ENCODE results near the gene E2F4.

The E2F4 gene

GRCh38 chr16:67177743-67178699 lies 13.9 kb upstream of the E2F4 start:
- DNase-seq: peak; percentile 39

DNA sequence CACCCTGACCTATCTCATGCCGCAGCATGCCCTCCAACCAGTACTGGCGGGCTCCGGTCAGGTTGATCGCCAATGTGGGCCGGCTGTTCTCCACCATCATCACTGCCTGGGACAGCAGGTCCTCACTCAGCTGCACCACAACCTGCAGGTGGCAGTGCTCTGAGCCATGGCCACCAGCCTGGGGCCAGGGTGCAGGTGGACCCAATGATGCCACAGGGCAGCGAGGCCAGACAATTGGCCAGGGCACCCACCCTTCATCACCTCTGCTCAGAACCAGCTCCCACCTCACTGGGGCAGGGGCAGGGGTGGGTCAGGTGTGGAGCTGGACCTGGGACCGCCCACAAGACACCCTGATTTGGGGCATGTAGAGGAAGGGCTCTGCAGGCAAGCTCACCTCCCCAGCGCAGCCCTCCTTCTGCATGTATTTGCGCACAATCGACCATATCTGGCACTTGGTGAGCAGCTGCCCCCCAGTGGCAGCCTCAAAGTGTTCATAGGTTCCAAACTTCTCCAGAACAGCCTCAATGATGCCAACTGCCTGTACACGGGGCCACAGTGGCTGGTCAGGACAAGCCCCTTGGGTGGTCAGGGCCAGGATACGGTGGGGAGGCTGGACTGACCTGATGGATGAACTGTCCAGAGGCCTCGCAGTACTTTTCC lies 12.4 kb upstream of the E2F4 start:
- DNase-seq: peak; percentile 22

DNA sequence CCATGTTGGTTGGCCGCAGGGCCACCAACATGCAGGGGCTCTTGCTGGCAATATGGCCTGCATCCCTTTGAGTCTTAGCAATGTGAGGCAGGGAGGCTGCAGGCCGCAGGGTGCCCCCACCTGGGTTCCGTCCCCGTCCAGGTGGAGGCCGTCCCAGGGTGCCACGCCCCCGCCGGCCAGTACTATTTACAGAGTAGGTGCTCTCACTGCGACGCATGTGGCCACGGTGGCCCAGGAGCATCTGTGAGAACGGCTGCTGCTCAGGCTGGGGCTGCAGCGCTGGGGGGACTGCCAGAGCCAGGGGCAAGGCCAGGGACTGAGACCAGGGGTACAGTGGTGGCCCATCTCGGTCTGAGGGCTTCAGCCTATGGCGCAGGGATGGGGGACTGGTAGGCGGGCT lies 11.8 kb upstream of the E2F4 start:
- no peak for DNase-seq

GRCh38 chr16:67181346-67181745 lies 10.6 kb upstream of the E2F4 start:
- no peak for DNase-seq

- no peak for DNase-seq
Observed at GRCh38 chr16:67182288-67182687, 9.7 kb upstream of the E2F4 start.

DNA sequence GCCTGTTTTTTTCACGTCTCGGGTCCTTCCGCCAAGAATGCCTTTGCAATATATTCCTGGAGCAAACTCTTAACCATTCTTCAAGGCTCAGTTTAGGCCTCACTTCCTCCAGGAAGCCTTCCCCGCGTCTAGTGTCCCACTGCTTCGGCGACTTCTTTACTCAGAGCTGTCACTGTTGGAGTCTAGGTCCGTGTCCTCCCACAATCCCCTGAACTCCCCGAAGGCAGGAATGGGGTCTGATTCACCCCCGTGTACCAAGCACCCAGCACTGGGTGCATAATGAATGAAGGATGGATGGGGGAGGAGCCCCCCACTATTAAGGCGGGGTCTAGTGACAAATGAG lies 8.7 kb upstream of the E2F4 start:
- DNase-seq: no peak

- peak; percentile 97 for DNase-seq
Observed at GRCh38 chr16:67183627-67184452, 8.1 kb upstream of the E2F4 start, which contains the start of gene MATCAP1. MATCAP1 (minus strand) TSS chr16:67183963; CDS start chr16:67180610, 3,353 bp downstream.

GRCh38 chr16:67184453-67184994 lies 7.4 kb upstream of the E2F4 start:
- no peak for DNase-seq

DNA sequence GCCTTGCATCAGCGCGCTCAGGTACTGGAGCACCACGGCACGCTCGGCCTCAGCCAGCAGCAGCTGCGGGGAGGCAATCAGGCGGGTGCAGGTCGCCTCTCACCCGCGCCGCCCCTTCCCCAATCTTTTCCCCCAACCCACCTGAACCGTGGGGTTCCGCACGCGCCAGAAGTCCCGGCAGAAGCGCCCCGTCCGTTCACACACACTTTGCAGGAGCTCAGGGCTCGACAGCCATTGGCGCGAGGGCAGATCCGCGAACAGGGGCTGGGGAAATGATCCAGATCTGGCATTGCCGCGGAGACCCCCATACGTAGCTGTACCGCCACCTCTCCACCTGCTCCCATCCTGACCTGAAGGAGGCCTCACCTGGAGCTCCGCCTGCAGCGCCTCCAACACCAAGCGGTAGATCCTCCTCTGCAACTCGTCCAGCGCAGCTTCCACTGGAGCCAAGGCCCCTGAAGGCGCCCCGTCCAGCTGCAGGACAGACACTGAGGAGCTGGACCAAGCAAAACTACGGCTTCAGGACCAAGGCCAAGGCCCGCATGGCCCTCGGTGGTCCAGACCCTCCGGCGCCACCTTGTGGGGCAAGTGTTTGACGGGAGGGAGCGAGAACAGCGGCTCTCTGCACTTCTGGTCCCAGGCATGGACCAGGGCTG lies 6.8 kb upstream of the E2F4 start:
- DNase-seq: peak; percentile 94

- no peak for DNase-seq
Observed at GRCh38 chr16:67185651-67186134, 6.3 kb upstream of the E2F4 start.

DNA sequence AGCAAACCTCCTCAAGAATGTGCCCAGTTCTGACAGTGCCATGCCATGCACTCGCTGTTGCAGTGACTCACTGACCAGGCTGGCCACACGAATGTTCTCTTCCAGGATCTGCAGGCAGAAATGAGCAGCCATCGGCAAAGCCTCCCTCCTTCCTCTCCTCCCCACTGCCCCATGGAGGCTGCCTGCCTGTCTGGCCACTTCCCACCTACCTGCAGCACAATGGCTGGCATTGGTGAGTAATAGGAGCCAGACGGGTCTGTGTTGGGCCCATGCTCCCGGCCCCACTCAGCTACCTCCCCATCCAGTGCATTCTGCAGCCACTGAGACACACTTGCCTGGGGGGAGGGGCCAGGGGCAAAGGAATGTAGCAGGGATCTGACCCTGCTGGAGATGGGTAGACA lies 5.4 kb upstream of the E2F4 start:
- DNase-seq: no peak

GRCh38 chr16:67187175-67187890 lies 4.6 kb upstream of the E2F4 start:
- no peak for DNase-seq

GRCh38 chr16:67188323-67188722 lies 3.6 kb upstream of the E2F4 start:
- DNase-seq: no peak

DNA sequence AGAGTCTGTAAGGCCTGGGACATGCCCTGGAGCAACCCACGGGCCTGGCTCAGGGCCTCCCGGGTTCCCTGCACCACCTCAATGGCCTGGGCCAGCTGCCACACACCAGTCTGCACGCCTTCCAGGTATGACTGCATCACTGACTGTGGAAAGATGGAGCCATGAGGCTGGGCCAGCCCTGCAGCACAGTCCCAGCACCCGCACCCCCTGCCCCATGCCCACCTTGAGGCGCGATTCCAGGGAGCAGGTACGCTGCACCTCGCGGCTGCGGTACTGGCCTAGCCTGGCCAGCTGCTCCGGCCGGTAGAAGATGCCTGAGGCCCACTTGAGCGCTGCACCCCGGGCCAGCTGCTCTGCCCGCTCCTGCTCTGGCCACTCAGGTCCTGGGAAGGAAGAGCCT lies 3.2 kb upstream of the E2F4 start:
- no peak for DNase-seq

GRCh38 chr16:67190041-67190440 lies 1.9 kb upstream of the E2F4 start, which contains the start of gene EXOC3L1:
EXOC3L1 (minus strand) TSS chr16:67190136; CDS start chr16:67189676, 460 bp downstream.
- no peak for DNase-seq

DNA sequence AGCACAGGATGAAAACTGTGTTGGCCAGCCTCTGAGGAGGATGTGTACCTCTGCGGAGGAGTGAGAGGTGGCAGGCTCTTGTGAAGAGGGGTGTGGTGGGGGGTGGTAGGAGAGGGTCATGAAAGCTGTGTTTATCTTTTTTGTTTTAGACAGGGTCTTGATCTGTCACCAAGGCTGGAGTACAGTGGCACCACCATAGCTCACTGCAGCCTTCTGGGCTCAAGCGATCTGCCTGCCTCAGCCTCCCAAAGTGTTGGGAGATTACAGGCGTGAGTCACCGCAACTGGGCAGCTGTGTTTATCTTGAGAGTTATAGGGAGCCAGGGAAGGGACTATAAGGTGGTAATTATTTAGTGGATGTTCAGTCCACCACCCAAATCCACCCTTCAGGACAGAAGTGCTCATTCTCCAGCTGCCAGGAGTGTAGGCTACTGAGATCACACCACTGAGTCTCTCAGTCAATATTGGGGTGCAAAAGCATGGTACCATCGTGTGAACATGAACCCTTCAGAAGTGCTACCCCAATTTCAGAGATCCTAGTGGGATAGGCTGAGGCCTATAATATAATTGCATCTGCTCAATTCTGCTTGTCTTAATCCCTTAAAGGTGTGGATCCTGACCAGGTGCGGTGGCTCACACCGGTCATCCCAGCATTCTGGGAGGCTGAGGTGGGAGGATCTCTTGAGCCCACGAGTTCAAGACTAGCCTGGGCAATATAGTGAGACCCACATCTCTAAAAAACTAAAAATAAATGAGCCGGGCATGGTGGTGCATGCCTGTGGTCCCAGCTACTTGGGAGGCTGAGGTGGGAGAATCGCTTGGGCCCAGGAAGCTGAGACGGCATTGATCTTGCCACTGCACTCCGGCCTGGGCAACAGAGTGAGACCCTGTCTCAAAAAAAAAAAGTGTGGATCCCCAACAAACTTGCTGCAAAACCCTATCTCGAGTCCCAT lies 1.2 kb upstream of the E2F4 start:
- DNase-seq: no peak

- DNase-seq: no peak
Observed at GRCh38 chr16:67191411-67191994, 452 bp upstream of the E2F4 start.

DNA sequence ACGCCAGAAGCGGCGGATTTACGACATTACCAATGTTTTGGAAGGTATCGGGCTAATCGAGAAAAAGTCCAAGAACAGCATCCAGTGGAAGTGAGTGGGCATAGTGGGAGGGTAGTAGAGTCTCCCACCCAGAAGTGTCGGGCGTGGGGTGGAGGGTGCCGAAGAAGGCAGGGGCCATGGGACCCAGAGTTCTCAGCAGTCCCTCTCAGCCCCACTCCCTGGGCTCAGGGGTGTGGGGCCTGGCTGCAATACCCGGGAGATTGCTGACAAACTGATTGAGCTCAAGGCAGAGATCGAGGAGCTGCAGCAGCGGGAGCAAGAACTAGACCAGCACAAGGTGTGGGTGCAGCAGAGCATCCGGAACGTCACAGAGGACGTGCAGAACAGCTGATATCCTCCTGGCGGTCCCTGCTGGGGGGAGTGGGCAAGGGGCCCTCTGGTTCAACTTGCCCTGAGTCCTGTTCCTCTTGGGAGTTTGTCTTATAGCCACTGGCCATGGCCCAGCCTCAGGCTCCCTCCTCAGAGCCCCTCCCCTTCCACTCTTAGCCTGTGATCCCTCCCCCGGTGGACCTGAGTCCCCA lies 916 bp downstream of the E2F4 start:
- DNase-seq: no peak

- no peak for DNase-seq
Observed at GRCh38 chr16:67193536-67193935, 1.6 kb downstream of the E2F4 start.

- DNase-seq: no peak
Observed at GRCh38 chr16:67194260-67194659, 2.3 kb downstream of the E2F4 start.
